ENCODE data around the gene TEX264. TPM values are rescaled to one million over a fixed set of nuclear protein-coding genes. Genes with fewer than 3 reads are reported as not detected.

TEX264 gene
- total RNA-seq, 4 donors from 2014 or later, result 60.9 to 116 (median 88.2) TPM

- 78 to 81% methylated on average over 4 of the region's 4 CpGs for WGBS, 2 donors (ENCODE audit: low coverage in 1 of 2)
- intact Hi-C loops (cut with DNase I; ENCODE audit: low total_unique reads), result no loop called here
- no peak for DNase-seq
- TF ChIP-seq EP300 (IDR thresholded peaks at IDR 0.05; ENCODE audit: low read depth) (no peak), POLR2A (IDR thresholded peaks at IDR 0.05) (no peak), POLR2AphosphoS5 (IDR thresholded peaks at IDR 0.05) (no peak), CTCF (IDR thresholded peaks at IDR 0.05) (no peak)
- Histone ChIP-seq H3K4me1 (peaks cover 10 to 39% (median 34%) of the 10 kb centered on the region in 4 donors), H3K9me3 (no peaks in the 10 kb centered on the region), H3K36me3 (no peaks in the 10 kb centered on the region), H3K4me3 (no peak overlapping the region), H3K27me3 (no peaks in the 10 kb centered on the region), H3K27ac (no peak overlapping the region)
- in situ Hi-C loops (cut with MboI; ENCODE audit: low pct_ligation_motif_present in 1 of 4, low pct_unique_long_range_greater_than_20kb in 1 of 4, low sequenced_read_pairs in 3 of 4), result loop anchor here in 1 of 4 donors (25.0 kb wide), 1 partner anchor 286 kb away; the partner anchor contains the start of genes MANF and RBM15B
These were observed 2.2 kb downstream of the TEX264 start for GRCh38 chr3:51673181-51673801.

GRCh38 chr3:51673802-51674654 lies 3.0 kb downstream of the TEX264 start:
- Histone ChIP-seq H3K9me3 (no peaks in the 10 kb centered on the region), H3K4me1 (peaks cover 10 to 39% (median 32%) of the 10 kb centered on the region in 4 donors), H3K36me3 (no peaks in the 10 kb centered on the region), H3K27me3 (no peaks in the 10 kb centered on the region), H3K27ac (no peak overlapping the region), H3K4me3 (no peak overlapping the region)
- TF ChIP-seq EP300 (IDR thresholded peaks at IDR 0.05; ENCODE audit: low read depth) (no peak), CTCF (IDR thresholded peaks at IDR 0.05) (no peak), POLR2AphosphoS5 (IDR thresholded peaks at IDR 0.05) (no peak), POLR2A (IDR thresholded peaks at IDR 0.05) (no peak)
- 89% methylated on average over 14 of the region's 14 CpGs; no CpG with 5 or more reads in 1 of the 2 donors for WGBS, 2 donors (ENCODE audit: low coverage in 1 of 2)
- in situ Hi-C loops (cut with MboI; ENCODE audit: low pct_ligation_motif_present in 1 of 4, low pct_unique_long_range_greater_than_20kb in 1 of 4, low sequenced_read_pairs in 3 of 4), result loop anchor here in 1 of 4 donors (25.0 kb wide), 1 partner anchor 287 kb away; the partner anchor contains the start of genes MANF and RBM15B
- DNase-seq, result no peak
- intact Hi-C loops (cut with DNase I; ENCODE audit: low total_unique reads), result no loop called here

- WGBS, 2 donors (ENCODE audit: low coverage in 1 of 2), result 86% methylated on average over 2 of the region's 2 CpGs; no CpG with 5 or more reads in 1 of the 2 donors
- no peaks in the 10 kb centered on the region for H3K36me3 ChIP-seq
- no peaks in the 10 kb centered on the region for H3K9me3 ChIP-seq
- H3K4me3 ChIP-seq, result no peak overlapping the region
- peaks cover 9 to 30% (median 24%) of the 10 kb centered on the region in 4 donors for H3K4me1 ChIP-seq
- intact Hi-C loops (cut with DNase I; ENCODE audit: low total_unique reads), result no loop called here
- no peak overlapping the region for H3K27ac ChIP-seq
- H3K27me3 ChIP-seq, result no peaks in the 10 kb centered on the region
- no peak for DNase-seq
- TF ChIP-seq CTCF (IDR thresholded peaks at IDR 0.05) (no peak), POLR2A (IDR thresholded peaks at IDR 0.05) (no peak), POLR2AphosphoS5 (IDR thresholded peaks at IDR 0.05) (no peak), EP300 (IDR thresholded peaks at IDR 0.05; ENCODE audit: low read depth) (no peak)
- in situ Hi-C loops (cut with MboI; ENCODE audit: low pct_ligation_motif_present in 1 of 4, low pct_unique_long_range_greater_than_20kb in 1 of 4, low sequenced_read_pairs in 3 of 4), result loop anchor here in 1 of 4 donors (25.0 kb wide), 1 partner anchor 288 kb away; the partner anchor contains the start of genes MANF and RBM15B
These were observed 4.2 kb downstream of the TEX264 start for GRCh38 chr3:51675201-51675611.

GRCh38 chr3:51676102-51676640 lies 5.1 kb downstream of the TEX264 start:
- Histone ChIP-seq H3K4me3 (no peak overlapping the region), H3K4me1 (peaks cover 8 to 33% (median 28%) of the 10 kb centered on the region in 4 donors), H3K9me3 (no peaks in the 10 kb centered on the region), H3K27ac (no peak overlapping the region), H3K27me3 (no peaks in the 10 kb centered on the region), H3K36me3 (no peaks in the 10 kb centered on the region)
- intact Hi-C loops (cut with DNase I; ENCODE audit: low total_unique reads) (no loop called here), in situ Hi-C loops (cut with MboI; ENCODE audit: low pct_ligation_motif_present in 1 of 4, low pct_unique_long_range_greater_than_20kb in 1 of 4, low sequenced_read_pairs in 3 of 4) (loop anchor here in 1 of 4 donors (25.0 kb wide), 1 partner anchor 289 kb away; the partner anchor contains the start of genes MANF and RBM15B)
- TF ChIP-seq CTCF (IDR thresholded peaks at IDR 0.05), result no peak
- no peak for TF ChIP-seq POLR2A (IDR thresholded peaks at IDR 0.05)
- no peak for TF ChIP-seq EP300 (IDR thresholded peaks at IDR 0.05; ENCODE audit: low read depth)
- no peak for TF ChIP-seq POLR2AphosphoS5 (IDR thresholded peaks at IDR 0.05)
- WGBS, 2 donors (ENCODE audit: low coverage in 1 of 2), result 88% methylated on average over 3 of the region's 3 CpGs; no CpG with 5 or more reads in 1 of the 2 donors
- DNase-seq, result no peak
